Omental fat pad (tissue), 4 donors: ENCODE data around the gene SPACA6. TPM values are rescaled to one million over a fixed set of nuclear protein-coding genes. Genes with fewer than 3 reads are reported as not detected.

Experiments
- ATAC-seq: fragments of 150-250 bp; one replicate; pipeline ENCODE4 v1.9.1; 2016; ENCODE audit warnings: mild to moderate bottlenecking, moderate library complexity; ENCODE audit not compliant: low FRiP score
- DNase-seq: peaks from one replicate; pipeline ENCODE4 v3.0.0-alpha.2; 2019; ENCODE audit warnings: low spot score
- CTCF ChIP-seq, 3 donors: fragments of 450-650 bp; IDR thresholded peaks; one replicate each; pipeline ENCODE4 v1.5.1; 2016 to 2017; ENCODE audit warnings: antibody characterized with exemption in 3 of 3, mild to moderate bottlenecking in 3 of 3, moderate library complexity in 2 of 3
- total RNA-seq, 4 donors: library from RNA; depleted of rRNA; stranded (reverse); fragments of >200 nt; gene quantifications; one replicate each; pipeline ENCODE4 v1.1.0, GENCODE V29; 2016

The SPACA6 gene
- total RNA-seq, 4 donors from 2014 or later = 6.2 to 14.2 (median 11.4) TPM

DNA sequence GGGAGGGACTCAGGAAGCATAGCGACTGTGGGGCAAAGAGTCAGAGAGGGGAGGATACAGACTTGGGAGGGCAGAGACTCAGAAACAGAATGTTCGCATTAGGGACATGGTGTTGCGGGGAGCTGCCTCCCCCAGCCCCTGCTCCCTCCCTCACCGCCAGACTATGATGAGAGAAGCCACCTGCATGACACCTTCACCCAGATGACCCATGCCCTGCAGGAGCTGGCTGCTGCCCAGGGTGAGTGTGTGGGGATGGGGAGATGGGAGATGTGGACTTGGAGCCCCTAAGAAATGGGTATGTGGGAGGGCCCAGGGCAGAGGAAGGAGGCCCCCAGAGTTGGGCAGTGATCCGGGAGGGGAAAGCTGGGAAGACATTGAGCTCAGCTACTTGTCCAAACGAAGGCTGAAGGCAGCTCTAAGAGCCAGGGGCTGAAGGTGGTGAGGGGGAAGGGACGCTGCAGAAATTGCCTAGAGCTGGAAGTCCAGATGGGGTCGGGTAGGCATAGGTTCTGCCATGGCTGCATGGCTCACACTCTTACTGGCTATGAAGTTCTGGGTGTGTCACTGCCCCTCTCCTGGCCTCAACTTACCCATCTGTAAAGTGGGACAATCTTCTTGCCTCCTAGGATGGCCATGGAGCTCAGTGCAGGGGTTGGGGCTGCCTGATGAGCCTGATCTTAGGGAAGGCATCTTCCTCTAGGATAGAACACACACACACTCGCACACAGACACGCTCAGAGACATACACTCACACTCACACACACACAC lies 1.4 kb downstream of the SPACA6 start:
- ATAC-seq (no peak), DNase-seq (no peak)
- no peak for TF ChIP-seq CTCF (IDR thresholded peaks at IDR 0.05)

DNA sequence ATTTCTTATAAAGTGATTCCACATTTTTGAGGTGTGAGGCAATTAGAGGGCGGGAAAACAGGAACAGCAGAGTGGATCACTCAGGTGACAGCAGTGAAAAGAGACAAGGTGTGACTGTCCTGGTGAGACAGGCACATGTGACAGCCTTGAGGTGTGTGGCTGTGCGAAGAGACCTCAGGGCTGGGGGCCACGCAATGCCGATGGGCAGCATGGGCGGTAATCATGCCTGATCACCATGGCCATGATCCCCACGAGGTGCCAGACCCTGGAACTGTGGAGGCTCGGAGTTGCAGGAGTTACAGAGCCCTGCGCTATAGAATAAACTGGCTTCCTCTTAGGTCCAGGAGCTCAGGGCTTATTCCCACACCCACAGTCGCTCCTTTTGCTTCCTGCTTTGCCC lies 2.0 kb downstream of the SPACA6 start:
- ATAC-seq (no peak), DNase-seq (no peak)
- TF ChIP-seq CTCF (IDR thresholded peaks at IDR 0.05) = no peak

DNA sequence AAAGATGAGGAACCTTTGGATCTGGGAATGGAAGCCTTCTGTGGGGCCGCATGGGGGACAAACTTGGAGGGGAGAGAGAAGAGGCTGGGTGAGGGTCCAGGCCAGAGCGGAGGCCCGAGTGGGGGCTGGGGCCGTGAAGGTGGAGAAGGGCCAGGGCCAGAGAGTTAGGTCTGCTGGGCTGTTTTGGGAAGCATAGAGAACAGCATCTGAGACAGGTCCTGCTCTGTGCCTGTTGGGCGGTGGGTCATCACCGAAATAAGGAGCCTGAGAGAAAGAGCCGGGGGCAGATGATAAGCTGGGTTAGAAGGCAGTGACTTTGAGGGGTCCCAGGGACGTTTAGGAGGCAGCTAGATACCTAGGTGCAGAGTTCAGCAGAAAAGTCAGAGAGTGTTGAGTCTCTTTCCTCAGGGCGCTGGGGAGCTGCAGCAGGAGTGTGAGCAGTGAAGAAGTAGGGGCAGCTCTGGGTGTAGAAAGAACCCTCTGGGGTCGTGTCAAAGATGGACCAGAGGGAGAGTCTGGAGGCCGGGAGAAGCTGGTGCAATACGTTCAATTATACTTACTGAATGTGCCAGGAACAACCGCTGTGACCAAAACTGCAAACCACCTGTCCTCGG lies 2.7 kb downstream of the SPACA6 start:
- DNase-seq = no peak
- TF ChIP-seq CTCF (IDR thresholded peaks at IDR 0.05) = no peak
- no peak for ATAC-seq

DNA sequence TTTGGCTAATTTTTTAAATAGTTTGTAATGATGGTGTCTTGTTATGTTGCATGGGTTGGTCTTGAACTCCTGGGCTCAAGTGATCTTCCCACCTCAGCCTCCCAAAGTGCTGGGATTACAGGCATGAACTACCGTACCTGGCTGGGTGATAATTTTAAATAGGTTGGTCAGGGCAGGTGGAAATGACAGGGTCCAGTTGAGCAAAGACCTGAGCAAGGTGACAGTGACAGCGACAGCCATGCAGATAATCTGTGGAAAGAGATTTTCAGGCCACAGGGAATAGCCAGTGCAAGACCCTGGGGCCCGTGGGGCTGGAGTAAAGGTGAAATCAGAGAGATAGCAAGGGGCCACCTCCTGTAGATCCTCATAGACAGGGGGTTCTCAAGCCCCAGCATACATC lies 3.5 kb downstream of the SPACA6 start:
- no peak for ATAC-seq
- no peak for TF ChIP-seq CTCF (IDR thresholded peaks at IDR 0.05)
- DNase-seq = no peak

DNA sequence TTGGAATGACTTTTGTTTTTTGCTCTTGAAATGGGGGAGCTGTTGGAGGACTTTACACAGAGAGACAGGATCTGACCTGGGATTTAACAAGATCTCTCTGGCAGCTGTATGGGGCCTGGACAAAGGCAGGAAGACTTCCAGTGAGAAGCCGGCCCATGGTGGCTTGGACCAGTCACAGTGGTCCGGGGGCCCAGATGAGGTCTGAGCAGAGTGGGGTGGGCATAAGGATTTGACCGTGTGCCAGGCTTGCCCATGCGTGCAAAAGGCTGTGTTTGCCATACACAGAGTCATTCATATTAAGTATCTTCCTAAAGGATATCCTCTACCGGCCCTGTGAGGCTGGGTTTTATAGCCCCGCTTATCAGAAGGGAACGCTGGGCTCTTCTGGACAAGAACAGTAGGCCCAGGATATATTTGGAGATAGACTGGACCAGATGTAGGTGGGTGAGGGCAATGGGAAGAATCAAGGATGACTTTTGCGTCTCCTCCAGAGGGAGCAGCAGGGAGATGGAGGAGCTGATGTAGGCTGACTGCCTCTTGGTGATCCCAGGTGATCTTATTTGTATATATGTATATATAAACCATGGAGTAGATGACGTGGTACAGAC lies 4.1 kb downstream of the SPACA6 start:
- ATAC-seq (no peak), DNase-seq (no peak)
- no peak for TF ChIP-seq CTCF (IDR thresholded peaks at IDR 0.05)

DNA sequence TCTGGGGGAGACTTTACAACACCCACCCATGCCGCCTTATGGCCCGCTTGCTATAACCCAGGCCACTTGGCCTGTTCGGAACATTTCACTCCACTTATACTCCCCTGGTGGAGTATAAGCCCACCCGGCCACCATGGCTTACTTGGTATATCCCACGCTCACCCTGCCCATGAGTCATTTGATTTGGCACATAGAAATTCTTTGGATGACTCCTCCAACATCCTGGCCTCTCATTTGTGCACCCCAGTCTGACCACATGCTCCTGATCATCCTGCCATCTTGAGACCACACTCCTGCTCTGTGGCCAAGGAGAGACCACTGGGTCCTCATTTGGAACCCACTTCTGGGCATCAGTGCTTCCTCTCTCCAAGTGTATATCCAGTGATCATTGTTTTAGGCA lies 5.2 kb downstream of the SPACA6 start:
- no peak for TF ChIP-seq CTCF (IDR thresholded peaks at IDR 0.05)
- DNase-seq (no peak), ATAC-seq (no peak)
